ENCODE results near the gene DLG5.
A peak's percentile ranks its signal among the peaks of the same experiment; 100 is the strongest.

The DLG5 gene

GRCh38 chr10:77907462-77907861, 19.1 kb downstream of the DLG5 start:
- Histone ChIP-seq H3K27me3 (ENCODE audit: control insufficient read depth, insufficient read depth, low read length) (no peaks in the 10 kb centered on the region), H3K4me1 (ENCODE audit: control insufficient read depth, insufficient read depth, low read length) (peaks cover 74% of the 10 kb centered on the region), H3K9ac (ENCODE audit: low read length) (no peak overlapping the region)

GRCh38 chr10:77906951-77907421, 19.6 kb downstream of the DLG5 start:
- Histone ChIP-seq H3K9ac (ENCODE audit: low read length) (no peak overlapping the region), H3K9me3 (ENCODE audit: control insufficient read depth, low read length) (no peaks in the 10 kb centered on the region), H3K36me3 (ENCODE audit: control insufficient read depth, insufficient read depth, low read length) (no peaks in the 10 kb centered on the region), H3K4me1 (ENCODE audit: control insufficient read depth, insufficient read depth, low read length) (peaks cover 76% of the 10 kb centered on the region), H3K4me3 (ENCODE audit: low read length) (no peak overlapping the region), H3K27me3 (ENCODE audit: control insufficient read depth, insufficient read depth, low read length) (no peaks in the 10 kb centered on the region)

More at GRCh38 chr10:77907462-77907861, 19.1 kb downstream of the DLG5 start:
- no peaks in the 10 kb centered on the region for H3K9me3 ChIP-seq (ENCODE audit: control insufficient read depth, low read length)
- no peaks in the 10 kb centered on the region for H3K36me3 ChIP-seq (ENCODE audit: control insufficient read depth, insufficient read depth, low read length)
- H3K4me3 ChIP-seq (ENCODE audit: low read length) = no peak overlapping the region

GRCh38 chr10:77905781-77906180, 20.8 kb downstream of the DLG5 start:
- no peak overlapping the region for H3K9ac ChIP-seq (ENCODE audit: low read length)
- peaks cover 78% of the 10 kb centered on the region for H3K4me1 ChIP-seq (ENCODE audit: control insufficient read depth, insufficient read depth, low read length)
- H3K36me3 ChIP-seq (ENCODE audit: control insufficient read depth, insufficient read depth, low read length) = no peaks in the 10 kb centered on the region
- H3K4me3 ChIP-seq (ENCODE audit: low read length) = no peak overlapping the region
- no peaks in the 10 kb centered on the region for H3K9me3 ChIP-seq (ENCODE audit: control insufficient read depth, low read length)
- H3K27me3 ChIP-seq (ENCODE audit: control insufficient read depth, insufficient read depth, low read length) = no peaks in the 10 kb centered on the region

DNA sequence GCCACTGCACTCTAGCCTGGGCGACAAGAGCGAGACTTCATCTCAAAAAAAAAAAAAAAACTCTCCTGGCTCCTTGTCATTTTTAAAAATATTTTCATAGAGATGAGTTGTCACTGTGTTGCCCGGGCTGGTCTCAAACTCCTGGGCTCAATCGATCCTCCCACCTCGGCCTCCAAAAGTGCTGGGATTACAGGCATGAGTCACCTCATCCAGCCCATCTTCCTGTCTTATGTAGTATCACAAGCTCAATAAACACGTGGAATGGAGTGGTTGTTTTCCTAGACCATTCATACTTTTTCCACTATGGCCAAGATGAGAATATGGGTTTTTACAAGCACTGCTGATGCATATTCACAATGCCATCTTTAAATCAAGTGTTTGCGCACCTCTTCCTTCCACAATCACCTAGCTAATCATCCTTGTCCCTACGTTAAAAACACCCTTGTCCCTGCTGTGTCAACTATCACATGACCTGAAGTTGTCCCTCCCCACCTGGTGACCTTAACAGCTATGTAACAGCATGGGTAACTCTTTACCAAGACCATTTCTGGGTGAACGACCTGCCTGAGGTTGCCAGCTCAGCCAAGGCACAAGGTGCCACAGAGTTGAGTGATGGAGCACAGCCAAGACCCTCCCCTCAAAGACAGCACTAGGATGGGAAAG, 21.3 kb downstream of the DLG5 start:
- Histone ChIP-seq H3K4me3 (ENCODE audit: low read length) (no peak overlapping the region), H3K9ac (ENCODE audit: low read length) (no peak overlapping the region), H3K27me3 (ENCODE audit: control insufficient read depth, insufficient read depth, low read length) (no peaks in the 10 kb centered on the region), H3K4me1 (ENCODE audit: control insufficient read depth, insufficient read depth, low read length) (peaks cover 73% of the 10 kb centered on the region), H3K9me3 (ENCODE audit: control insufficient read depth, low read length) (no peaks in the 10 kb centered on the region), H3K36me3 (ENCODE audit: control insufficient read depth, insufficient read depth, low read length) (no peaks in the 10 kb centered on the region)

- Histone ChIP-seq H3K27me3 (ENCODE audit: control insufficient read depth, insufficient read depth, low read length) (no peaks in the 10 kb centered on the region), H3K36me3 (ENCODE audit: control insufficient read depth, insufficient read depth, low read length) (no peaks in the 10 kb centered on the region), H3K4me1 (ENCODE audit: control insufficient read depth, insufficient read depth, low read length) (peaks cover 73% of the 10 kb centered on the region), H3K9me3 (ENCODE audit: control insufficient read depth, low read length) (no peaks in the 10 kb centered on the region), H3K9ac (ENCODE audit: low read length) (no peak overlapping the region), H3K4me3 (ENCODE audit: low read length) (no peak overlapping the region)
Observed at GRCh38 chr10:77904100-77904840, 22.3 kb downstream of the DLG5 start.

DNA sequence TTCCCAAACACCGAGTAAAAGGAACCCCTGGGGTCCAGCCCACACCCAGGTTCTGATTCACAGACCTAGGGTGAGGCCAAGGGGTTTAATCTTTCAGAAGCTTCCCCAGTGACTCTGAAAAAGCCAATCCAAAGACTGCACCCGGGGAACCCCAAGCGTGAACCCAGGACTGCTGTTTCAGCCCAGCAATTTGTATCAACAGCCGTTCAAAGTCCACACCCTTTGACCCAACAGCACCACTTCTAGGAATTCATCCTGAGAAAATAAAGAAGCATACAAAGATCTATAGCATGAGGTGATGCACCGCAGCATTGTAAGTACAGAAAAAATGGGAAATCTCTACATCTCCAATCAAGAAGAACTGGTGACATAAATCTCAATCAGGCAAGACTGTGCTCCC, 24.4 kb downstream of the DLG5 start:
- peaks cover 72% of the 10 kb centered on the region for H3K4me1 ChIP-seq (ENCODE audit: control insufficient read depth, insufficient read depth, low read length)

GRCh38 chr10:77901743-77902142, 24.8 kb downstream of the DLG5 start:
- no peaks in the 10 kb centered on the region for H3K9me3 ChIP-seq (ENCODE audit: control insufficient read depth, low read length)
- no peak overlapping the region for H3K4me3 ChIP-seq (ENCODE audit: low read length)
- no peak overlapping the region for H3K9ac ChIP-seq (ENCODE audit: low read length)
- no peaks in the 10 kb centered on the region for H3K36me3 ChIP-seq (ENCODE audit: control insufficient read depth, insufficient read depth, low read length)
- no peaks in the 10 kb centered on the region for H3K27me3 ChIP-seq (ENCODE audit: control insufficient read depth, insufficient read depth, low read length)
- peaks cover 68% of the 10 kb centered on the region for H3K4me1 ChIP-seq (ENCODE audit: control insufficient read depth, insufficient read depth, low read length)

More for the DNA sequence above, 24.4 kb downstream of the DLG5 start:
- no peaks in the 10 kb centered on the region for H3K27me3 ChIP-seq (ENCODE audit: control insufficient read depth, insufficient read depth, low read length)
- H3K4me3 ChIP-seq (ENCODE audit: low read length) = no peak overlapping the region
- H3K36me3 ChIP-seq (ENCODE audit: control insufficient read depth, insufficient read depth, low read length) = no peaks in the 10 kb centered on the region
- no peaks in the 10 kb centered on the region for H3K9me3 ChIP-seq (ENCODE audit: control insufficient read depth, low read length)
- no peak overlapping the region for H3K9ac ChIP-seq (ENCODE audit: low read length)

DNA sequence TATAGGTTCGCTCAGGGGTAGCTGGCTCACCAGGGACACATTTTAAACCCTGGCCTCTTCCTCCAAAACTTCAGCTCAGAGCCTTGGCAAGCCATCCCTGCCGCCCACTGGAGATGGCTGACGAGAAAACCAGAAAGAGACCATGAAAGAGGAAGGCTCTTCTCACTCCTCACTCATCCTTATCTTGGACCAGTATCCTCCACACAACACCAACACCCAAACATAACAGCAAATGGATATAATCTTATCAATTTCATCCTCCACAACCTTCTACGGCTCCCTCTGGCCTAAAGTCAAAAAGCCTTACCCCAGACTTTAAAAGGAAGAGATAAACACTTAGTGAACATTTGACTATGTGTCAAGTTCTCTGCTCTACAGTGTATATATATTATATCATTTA, 26.9 kb downstream of the DLG5 start:
- H3K4me1 ChIP-seq (ENCODE audit: control insufficient read depth, insufficient read depth, low read length) = peaks cover 54% of the 10 kb centered on the region
- H3K9me3 ChIP-seq (ENCODE audit: control insufficient read depth, low read length) = no peaks in the 10 kb centered on the region
- no peaks in the 10 kb centered on the region for H3K36me3 ChIP-seq (ENCODE audit: control insufficient read depth, insufficient read depth, low read length)
- H3K4me3 ChIP-seq (ENCODE audit: low read length) = no peak overlapping the region
- no peak overlapping the region for H3K9ac ChIP-seq (ENCODE audit: low read length)
- no peaks in the 10 kb centered on the region for H3K27me3 ChIP-seq (ENCODE audit: control insufficient read depth, insufficient read depth, low read length)

DNA sequence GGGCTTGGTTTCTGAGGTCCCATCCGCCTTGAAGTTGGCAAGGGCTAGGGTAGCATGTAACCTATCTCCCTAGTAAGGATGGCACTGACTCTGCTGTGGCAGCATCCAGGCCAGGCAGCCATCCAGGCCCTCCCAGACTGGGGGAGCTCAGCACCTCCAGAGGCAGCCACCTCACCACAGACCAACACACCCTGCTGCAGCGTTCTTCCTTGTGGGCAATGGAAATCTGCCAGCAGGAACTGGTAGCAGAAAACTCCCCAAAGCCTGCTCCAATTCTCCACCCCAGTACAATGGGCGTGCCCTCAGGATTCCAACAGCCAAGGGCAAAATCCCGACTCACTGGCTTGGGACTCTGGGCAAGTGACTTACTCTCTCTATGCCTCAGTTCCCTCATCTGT, 27.5 kb downstream of the DLG5 start:
- no peak overlapping the region for H3K4me3 ChIP-seq (ENCODE audit: low read length)

DNA sequence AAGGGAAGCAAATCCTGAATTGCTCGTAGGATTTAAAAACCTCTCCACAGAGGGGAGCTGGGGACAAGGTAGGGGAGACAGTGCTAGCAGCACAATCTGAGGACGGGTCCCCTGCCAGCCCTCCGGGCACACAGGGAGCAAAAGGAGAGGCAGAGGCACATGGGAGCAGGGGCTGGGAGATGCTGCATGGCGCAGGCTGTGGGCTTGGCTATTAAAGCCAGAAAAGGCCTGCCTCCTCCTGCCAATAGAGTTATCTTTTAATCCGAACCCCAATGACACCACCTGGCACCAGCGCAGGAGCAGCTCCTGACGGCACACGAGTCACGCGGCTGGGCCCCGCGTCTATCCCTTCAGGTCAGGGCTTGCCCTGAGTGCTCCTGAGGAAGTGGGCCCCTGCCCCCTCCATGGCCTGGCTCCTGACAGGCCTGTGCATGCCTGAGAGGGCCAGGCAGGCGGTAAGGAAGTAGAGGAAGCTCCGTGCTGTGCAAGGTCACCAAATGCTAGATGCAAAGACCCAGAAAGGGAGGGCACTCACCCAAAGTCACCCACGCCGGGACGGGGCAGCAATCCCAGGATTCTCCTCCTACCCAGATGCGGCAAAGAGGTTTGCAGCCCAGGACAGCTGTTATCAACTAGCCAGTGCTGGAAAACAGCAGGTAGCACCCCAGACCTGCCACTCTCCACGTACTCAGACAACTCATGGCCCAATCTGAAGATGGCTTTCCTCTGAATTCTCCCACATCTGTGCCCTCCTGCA, 28.1 kb downstream of the DLG5 start:
- Histone ChIP-seq H3K9me3 (ENCODE audit: control insufficient read depth, low read length) (no peaks in the 10 kb centered on the region), H3K4me1 (ENCODE audit: control insufficient read depth, insufficient read depth, low read length) (peaks cover 45% of the 10 kb centered on the region), H3K9ac (ENCODE audit: low read length) (peak overlapping the region; percentile 58), H3K27me3 (ENCODE audit: control insufficient read depth, insufficient read depth, low read length) (no peaks in the 10 kb centered on the region), H3K4me3 (ENCODE audit: low read length) (no peak overlapping the region), H3K36me3 (ENCODE audit: control insufficient read depth, insufficient read depth, low read length) (no peaks in the 10 kb centered on the region)

More for the DNA sequence above, 27.5 kb downstream of the DLG5 start:
- no peaks in the 10 kb centered on the region for H3K27me3 ChIP-seq (ENCODE audit: control insufficient read depth, insufficient read depth, low read length)
- H3K9ac ChIP-seq (ENCODE audit: low read length) = peak overlapping the region; percentile 58
- no peaks in the 10 kb centered on the region for H3K9me3 ChIP-seq (ENCODE audit: control insufficient read depth, low read length)
- H3K4me1 ChIP-seq (ENCODE audit: control insufficient read depth, insufficient read depth, low read length) = peaks cover 49% of the 10 kb centered on the region
- H3K36me3 ChIP-seq (ENCODE audit: control insufficient read depth, insufficient read depth, low read length) = no peaks in the 10 kb centered on the region

- Histone ChIP-seq H3K9me3 (ENCODE audit: control insufficient read depth, low read length) (no peaks in the 10 kb centered on the region), H3K4me3 (ENCODE audit: low read length) (no peak overlapping the region), H3K27me3 (ENCODE audit: control insufficient read depth, insufficient read depth, low read length) (no peaks in the 10 kb centered on the region), H3K4me1 (ENCODE audit: control insufficient read depth, insufficient read depth, low read length) (peaks cover 48% of the 10 kb centered on the region), H3K36me3 (ENCODE audit: control insufficient read depth, insufficient read depth, low read length) (no peaks in the 10 kb centered on the region), H3K9ac (ENCODE audit: low read length) (no peak overlapping the region)
Observed at GRCh38 chr10:77896058-77896457, 30.5 kb downstream of the DLG5 start.

- Histone ChIP-seq H3K4me1 (ENCODE audit: control insufficient read depth, insufficient read depth, low read length) (peaks cover 50% of the 10 kb centered on the region), H3K27me3 (ENCODE audit: control insufficient read depth, insufficient read depth, low read length) (no peaks in the 10 kb centered on the region), H3K9ac (ENCODE audit: low read length) (no peak overlapping the region)
Observed at GRCh38 chr10:77894058-77894457, 32.5 kb downstream of the DLG5 start.

More at GRCh38 chr10:77894058-77894457, 32.5 kb downstream of the DLG5 start:
- Histone ChIP-seq H3K4me3 (ENCODE audit: low read length) (no peak overlapping the region), H3K36me3 (ENCODE audit: control insufficient read depth, insufficient read depth, low read length) (no peaks in the 10 kb centered on the region), H3K9me3 (ENCODE audit: control insufficient read depth, low read length) (no peaks in the 10 kb centered on the region)
